Measurements from ENCODE around the gene CYTH2. TPM values are rescaled to one million over a fixed set of nuclear protein-coding genes. Genes with fewer than 3 reads are reported as not detected.

The CYTH2 gene
- total RNA-seq, 1 donor from 2014 or later: 50.3 TPM

DNA sequence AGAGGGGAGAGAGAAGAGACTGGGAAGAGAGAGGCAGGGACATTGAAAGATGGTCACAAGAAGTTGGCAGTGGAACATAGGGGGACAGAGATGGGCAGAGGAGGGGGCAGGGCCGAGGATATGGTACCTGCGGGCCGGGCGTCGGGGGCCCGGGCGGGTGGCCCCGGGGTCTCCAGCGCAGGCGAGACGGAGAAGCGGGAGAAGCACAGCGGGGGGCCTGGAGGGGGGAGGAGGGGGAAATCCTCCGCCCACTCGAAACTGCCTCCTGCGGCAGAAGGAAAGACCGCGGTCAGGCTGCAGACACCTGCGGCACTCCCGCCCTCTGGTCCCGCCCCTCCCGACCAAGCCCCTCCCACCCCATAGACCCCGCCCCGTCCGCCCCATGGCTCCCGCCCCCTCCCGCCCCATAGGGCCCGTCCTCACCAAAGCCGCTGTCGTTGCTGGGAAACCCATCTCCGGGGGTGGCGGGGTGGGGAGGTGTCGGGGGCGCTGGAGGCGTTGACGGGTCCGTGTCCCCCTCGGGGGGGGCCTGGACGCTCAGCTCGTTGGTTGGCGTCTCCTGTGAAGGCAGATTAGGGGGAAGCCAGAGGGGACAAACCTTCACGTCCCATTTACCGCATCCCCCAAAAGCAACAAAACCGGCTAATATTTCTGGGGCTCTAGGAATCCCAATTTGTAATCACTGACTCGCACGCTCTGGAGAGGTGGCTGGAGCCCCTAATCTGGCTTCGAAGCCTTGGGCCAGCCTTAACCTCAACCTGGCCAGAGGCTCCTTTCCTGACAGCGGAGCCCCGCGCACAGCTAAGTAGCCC lies 22.0 kb downstream of the CYTH2 start:
- peak; percentile 88 for DNase-seq (ENCODE audit: low spot score)
- Histone ChIP-seq H3K27me3 (peaks cover 31% of the 10 kb centered on the region), H3K79me2 (ENCODE audit: low read depth) (no peaks in the 10 kb centered on the region), H2AFZ (replicated peaks) (no peak overlapping the region), H3K36me3 (no peaks in the 10 kb centered on the region), H3K4me3 (peak overlapping the region; percentile 34), H4K20me1 (ENCODE audit: low read depth) (peaks cover 17% of the 10 kb centered on the region), H3K9ac (no peak overlapping the region), H3K9me3 (ENCODE audit: low read depth) (no peaks in the 10 kb centered on the region), H3K27ac (no peak overlapping the region), H3K4me1 (peaks cover 14% of the 10 kb centered on the region), H3K4me2 (peak overlapping the region; percentile 64), H3F3A (ENCODE audit: low read depth) (peaks cover 44% of the 10 kb centered on the region)
- H3K9me3 Mint-ChIP-seq: no peaks in the 10 kb centered on the region
- no peak overlapping the region for H3K27ac Mint-ChIP-seq
- peaks cover 3% of the 10 kb centered on the region for H3K36me3 Mint-ChIP-seq
- peaks cover 18% of the 10 kb centered on the region for H3K27me3 Mint-ChIP-seq (ENCODE audit: insufficient read depth, low read depth)
- H3K4me3 Mint-ChIP-seq: peak overlapping the region; percentile 77
- no peak for TF ChIP-seq EZH2 (IDR thresholded peaks at IDR 0.05)
- TF ChIP-seq, protein P1, sequence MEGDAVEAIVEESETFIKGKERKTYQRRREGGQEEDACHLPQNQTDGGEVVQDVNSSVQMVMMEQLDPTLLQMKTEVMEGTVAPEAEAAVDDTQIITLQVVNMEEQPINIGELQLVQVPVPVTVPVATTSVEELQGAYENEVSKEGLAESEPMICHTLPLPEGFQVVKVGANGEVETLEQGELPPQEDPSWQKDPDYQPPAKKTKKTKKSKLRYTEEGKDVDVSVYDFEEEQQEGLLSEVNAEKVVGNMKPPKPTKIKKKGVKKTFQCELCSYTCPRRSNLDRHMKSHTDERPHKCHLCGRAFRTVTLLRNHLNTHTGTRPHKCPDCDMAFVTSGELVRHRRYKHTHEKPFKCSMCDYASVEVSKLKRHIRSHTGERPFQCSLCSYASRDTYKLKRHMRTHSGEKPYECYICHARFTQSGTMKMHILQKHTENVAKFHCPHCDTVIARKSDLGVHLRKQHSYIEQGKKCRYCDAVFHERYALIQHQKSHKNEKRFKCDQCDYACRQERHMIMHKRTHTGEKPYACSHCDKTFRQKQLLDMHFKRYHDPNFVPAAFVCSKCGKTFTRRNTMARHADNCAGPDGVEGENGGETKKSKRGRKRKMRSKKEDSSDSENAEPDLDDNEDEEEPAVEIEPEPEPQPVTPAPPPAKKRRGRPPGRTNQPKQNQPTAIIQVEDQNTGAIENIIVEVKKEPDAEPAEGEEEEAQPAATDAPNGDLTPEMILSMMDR (IDR thresholded peaks at IDR 0.05): no peak
- no peak for TF ChIP-seq EZH2phosphoT487 (IDR thresholded peaks at IDR 0.05)
- H3K4me1 Mint-ChIP-seq: peaks cover 43% of the 10 kb centered on the region

DNA sequence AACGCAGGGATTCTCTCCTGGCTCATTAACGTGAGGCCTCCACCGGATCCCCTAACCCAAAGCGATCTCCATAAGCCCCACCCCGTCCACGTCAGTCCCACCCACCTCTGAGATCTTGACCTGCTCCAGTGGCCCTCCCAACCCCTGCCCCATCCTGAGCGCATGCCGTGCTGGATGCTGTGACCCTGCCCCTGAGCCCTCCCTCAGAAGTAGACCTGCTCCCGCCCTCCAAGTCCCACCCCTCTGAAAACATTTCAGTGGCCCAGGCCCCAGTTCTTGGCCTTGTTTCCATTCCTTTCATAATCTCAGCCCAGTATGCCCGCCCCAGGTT lies 22.6 kb downstream of the CYTH2 start:
- Mint-ChIP-seq H3K27ac (no peak overlapping the region), H3K27me3 (ENCODE audit: insufficient read depth, low read depth) (peaks cover 16% of the 10 kb centered on the region), H3K4me1 (peaks cover 40% of the 10 kb centered on the region), H3K36me3 (peaks cover 1% of the 10 kb centered on the region), H3K9me3 (no peaks in the 10 kb centered on the region), H3K4me3 (peak overlapping the region; percentile 77)
- Histone ChIP-seq H3K27me3 (peaks cover 31% of the 10 kb centered on the region), H3K4me2 (peak overlapping the region; percentile 64), H3K4me3 (peak overlapping the region; percentile 34), H4K20me1 (ENCODE audit: low read depth) (peaks cover 17% of the 10 kb centered on the region), H3K27ac (no peak overlapping the region), H3F3A (ENCODE audit: low read depth) (peaks cover 45% of the 10 kb centered on the region), H3K36me3 (no peaks in the 10 kb centered on the region), H3K79me2 (ENCODE audit: low read depth) (no peaks in the 10 kb centered on the region), H2AFZ (replicated peaks) (no peak overlapping the region), H3K9me3 (ENCODE audit: low read depth) (no peaks in the 10 kb centered on the region), H3K9ac (no peak overlapping the region), H3K4me1 (peaks cover 14% of the 10 kb centered on the region)
- peak; percentile 83 for DNase-seq (ENCODE audit: low spot score)
- TF ChIP-seq EZH2phosphoT487 (IDR thresholded peaks at IDR 0.05) (no peak), EZH2 (IDR thresholded peaks at IDR 0.05) (no peak)
- TF ChIP-seq, protein P1 (IDR thresholded peaks at IDR 0.05): no peak

DNA sequence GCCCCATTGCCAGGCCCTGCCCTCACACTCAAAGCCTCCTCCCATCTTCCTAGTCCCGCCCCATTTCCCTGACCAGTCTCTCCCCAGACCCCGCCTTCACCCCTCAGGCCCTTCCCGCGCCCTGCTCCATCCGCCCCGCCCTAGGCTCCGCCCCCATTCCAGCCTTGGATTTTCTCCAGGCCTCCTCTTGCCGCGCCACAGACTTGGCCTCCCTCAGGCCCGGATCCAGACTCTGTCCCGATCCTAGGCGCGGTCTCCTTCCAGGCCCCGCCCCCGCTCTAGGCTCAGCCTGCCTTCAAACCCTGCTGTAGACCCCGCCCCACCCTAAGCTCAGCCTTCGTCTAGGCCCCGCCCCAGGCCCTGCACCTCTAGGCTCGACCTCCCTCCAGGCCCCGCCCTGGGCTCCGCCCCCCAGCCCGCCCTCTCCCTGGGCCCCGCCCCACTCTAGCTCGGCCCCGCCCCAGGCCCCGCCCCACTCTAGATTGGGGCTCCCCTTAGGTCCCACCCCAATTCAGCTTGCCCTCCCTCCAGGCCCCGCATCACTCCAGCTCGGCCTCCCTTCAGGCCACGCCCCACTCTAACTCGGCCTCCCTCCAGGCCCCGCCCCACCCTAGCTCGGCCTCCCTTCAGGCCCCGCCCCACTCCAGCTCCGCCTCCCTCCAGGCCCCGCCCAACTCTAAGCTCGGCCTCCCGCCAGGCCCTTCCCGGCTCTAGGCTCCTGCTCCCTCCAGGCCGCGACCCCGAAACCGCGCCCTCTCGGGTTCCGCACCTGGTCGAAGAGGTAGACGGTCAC lies 24.0 kb downstream of the CYTH2 start:
- H3K27ac Mint-ChIP-seq: peak overlapping the region; percentile 72
- peaks cover 18% of the 10 kb centered on the region for H3K27me3 Mint-ChIP-seq (ENCODE audit: insufficient read depth, low read depth)
- Histone ChIP-seq H2AFZ (replicated peaks) (no peak overlapping the region), H3K27me3 (peaks cover 31% of the 10 kb centered on the region), H3K4me2 (peak overlapping the region; percentile 75), H3F3A (ENCODE audit: low read depth) (peaks cover 49% of the 10 kb centered on the region), H3K4me3 (peak overlapping the region; percentile 55), H3K36me3 (no peaks in the 10 kb centered on the region), H3K27ac (no peak overlapping the region), H3K9me3 (ENCODE audit: low read depth) (no peaks in the 10 kb centered on the region), H3K4me1 (peaks cover 14% of the 10 kb centered on the region), H4K20me1 (ENCODE audit: low read depth) (peaks cover 17% of the 10 kb centered on the region), H3K79me2 (ENCODE audit: low read depth) (no peaks in the 10 kb centered on the region), H3K9ac (no peak overlapping the region)
- no peaks in the 10 kb centered on the region for H3K9me3 Mint-ChIP-seq
- no peak for TF ChIP-seq EZH2phosphoT487 (IDR thresholded peaks at IDR 0.05)
- TF ChIP-seq, protein P1 (IDR thresholded peaks at IDR 0.05): no peak
- TF ChIP-seq EZH2 (IDR thresholded peaks at IDR 0.05): no peak
- peak; percentile 98 for DNase-seq (ENCODE audit: low spot score)
- peaks cover 1% of the 10 kb centered on the region for H3K36me3 Mint-ChIP-seq
- peaks cover 44% of the 10 kb centered on the region for H3K4me1 Mint-ChIP-seq
- H3K4me3 Mint-ChIP-seq: peak overlapping the region; percentile 77
